HK-2 (cell line): Measurements from ENCODE around the gene ESPNL.

Experiments
- DNase-seq: peaks from one replicate; pipeline ENCODE4 v3.0.0-alpha.2; 2018; ENCODE audit not compliant: unreplicated experiment

ESPNL gene

DNA sequence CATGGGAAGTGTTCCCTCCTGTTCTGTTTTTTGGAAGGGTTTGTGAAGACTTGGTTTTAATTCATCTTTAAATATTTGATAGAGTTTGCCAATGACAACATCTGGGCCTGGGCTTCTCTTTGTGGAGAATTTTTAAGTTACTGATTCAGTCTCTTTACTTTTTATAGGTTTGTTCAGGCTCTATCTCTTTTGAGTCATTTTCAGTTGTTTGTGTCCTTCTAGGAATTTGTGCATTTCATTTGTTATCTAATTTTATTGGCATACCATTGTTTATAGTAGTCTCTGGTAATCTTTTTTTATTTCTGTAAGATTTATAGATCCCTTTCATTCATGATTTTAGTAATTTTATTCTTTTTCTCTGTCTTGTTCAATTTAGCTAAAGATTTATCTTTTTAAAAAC, 24.7 kb upstream of the ESPNL start:
- no peak for DNase-seq

DNA sequence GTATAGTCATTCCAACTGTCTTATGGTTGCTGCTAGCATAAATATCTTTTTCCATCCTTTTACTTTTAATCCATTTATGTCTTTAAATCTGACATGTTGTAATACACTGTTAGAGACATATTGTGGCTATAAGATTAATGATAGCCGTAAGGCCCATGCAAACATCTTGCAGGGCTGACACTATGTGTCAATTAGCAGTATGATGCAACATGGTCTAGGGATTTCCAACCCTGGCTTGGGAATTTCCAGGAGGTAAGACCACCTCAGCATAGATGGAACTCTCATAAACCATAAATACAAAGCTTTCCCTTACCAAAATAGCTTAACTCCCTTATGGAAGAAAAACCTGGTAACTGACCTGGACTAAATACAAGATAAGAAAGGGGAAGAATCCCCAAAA, 22.8 kb upstream of the ESPNL start:
- no peak for DNase-seq

DNA sequence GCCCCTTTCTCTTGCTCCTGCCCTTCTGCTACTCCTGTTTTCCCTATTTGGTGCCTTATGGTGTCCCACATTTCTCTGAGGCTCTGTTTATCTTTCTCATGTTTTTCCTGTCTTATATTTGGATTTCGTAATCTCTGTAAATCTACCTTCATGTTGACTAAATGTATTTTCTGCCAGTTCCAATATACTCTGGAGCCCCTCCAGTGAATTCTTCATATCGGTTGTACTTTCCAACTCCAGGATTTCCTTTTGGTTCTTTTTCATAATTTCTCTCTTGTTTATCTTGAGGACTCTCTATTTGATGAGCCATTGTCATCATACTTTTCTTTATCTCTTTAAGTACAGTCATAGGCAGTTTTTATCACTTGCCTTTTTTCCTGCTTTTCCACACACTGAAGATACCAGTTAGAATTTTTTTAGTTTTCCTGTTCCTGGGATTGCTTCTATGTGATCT, 20.2 kb upstream of the ESPNL start:
- no peak for DNase-seq

DNA sequence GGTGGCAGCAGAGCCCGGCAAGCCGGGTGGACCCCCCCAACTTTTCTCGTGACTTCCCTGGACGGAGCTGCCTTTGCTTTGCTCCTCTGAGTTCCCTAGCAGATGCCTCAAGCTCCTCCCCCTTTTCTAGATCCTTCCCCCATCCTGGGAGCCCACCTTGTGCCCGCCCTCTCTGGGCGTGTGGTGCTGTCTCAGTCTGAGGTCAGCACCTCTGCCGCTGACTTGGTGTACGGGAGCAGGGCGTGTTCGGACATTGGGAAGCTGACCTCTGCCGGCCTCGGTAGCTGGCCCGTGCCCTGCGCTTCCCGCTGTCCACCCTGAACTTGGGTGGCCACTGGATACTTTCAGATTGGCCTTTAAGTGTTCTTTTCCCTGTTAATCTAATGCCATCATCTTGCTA, 19.6 kb upstream of the ESPNL start:
- no peak for DNase-seq

DNA sequence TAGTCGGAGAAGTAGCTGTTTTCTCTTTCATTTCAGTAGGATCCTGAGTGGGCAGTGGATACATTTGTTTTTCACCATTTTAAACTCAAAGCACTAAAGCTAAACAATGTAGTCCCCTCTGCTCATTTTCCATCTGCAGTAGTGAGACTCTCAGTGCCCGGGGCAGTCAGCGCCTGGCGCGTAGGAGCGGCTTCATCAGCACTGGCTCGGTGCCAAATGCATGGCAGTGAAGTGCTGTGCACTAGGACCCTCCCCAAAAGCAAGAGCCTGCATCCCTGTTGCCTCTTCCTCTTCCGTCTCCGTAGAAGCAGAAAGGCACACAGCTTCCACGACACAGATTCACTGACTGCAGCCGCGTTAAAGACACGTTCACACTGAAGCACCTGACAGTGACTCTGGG, 19.0 kb upstream of the ESPNL start:
- DNase-seq, result no peak

DNA sequence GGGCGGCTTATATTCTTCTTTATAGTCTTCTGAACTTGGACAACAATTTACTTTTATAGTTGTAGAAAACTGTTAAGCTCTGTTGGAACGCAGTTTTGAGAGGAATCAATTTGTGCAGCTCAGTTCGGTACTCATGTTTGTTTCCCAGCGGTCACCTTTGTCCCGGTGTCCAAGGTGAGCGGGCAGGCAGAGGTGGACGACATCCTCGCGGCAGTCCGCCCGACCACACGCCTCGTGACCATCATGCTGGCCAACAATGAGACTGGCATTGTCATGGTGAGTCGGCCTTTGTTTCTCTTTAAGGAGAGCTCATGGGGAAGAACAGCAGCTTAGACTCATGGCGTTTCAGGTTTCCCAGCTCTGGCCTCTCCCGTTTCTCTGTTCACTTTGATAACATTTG, 18.6 kb upstream of the ESPNL start:
- DNase-seq, result no peak

DNA sequence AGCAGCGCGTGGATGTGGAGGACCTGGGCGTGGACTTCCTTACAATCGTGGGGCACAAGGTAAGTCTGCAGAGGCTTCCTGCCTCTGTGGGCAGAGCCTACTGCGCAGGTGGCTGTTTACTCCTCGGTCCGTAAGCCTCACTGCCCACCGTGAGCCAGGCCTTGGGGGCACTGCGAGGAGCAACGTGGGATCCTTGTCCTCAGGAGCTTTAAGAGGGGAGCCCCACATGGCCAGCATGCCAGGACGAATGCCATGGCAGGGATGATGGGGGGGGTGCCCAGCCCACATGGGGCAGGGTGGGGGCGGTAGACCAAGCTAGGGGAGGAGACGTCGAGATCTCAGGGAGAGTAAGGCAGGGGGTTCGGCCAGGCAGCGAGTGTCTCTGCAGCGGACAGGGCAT, 18.0 kb upstream of the ESPNL start:
- DNase-seq, result no peak

DNA sequence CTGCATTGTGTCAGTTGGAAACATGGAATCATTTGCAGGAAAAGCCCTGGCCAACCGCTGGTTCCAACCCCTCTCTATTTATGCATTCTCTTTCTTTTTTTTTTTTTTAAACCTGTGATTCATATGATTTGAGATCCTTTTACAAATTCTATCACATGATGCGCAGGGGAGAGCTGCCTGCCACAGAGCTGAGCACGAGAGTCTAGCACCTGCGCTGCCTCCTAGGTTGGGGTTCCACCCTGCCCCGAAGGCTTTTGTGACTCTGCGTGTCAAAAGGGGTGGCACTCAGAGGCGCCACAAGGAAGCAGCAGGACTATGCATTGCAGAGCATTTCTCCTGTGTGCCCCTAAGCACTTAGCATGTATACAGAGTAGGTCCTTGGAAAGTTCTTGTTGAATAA, 17.3 kb upstream of the ESPNL start:
- DNase-seq, result no peak

DNA sequence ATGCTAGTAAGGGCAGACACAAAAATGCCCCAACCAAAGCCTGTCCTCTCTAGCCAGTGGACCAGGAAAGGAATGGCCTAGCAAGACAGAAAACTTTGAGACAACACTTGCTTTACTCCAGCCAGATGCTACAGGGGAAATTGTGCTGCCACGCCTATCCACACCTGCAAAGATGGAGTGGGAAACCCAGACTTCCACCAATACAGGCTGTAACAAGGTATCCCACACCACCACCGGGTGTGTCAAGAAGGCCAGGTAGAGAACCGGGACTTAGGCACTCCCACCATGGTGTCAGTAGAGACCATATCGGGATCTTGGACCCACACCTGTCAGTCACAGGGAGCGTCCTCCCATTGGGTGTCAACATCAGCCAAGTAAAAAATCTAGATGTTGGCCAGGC, 16.2 kb upstream of the ESPNL start:
- DNase-seq, result no peak

DNA sequence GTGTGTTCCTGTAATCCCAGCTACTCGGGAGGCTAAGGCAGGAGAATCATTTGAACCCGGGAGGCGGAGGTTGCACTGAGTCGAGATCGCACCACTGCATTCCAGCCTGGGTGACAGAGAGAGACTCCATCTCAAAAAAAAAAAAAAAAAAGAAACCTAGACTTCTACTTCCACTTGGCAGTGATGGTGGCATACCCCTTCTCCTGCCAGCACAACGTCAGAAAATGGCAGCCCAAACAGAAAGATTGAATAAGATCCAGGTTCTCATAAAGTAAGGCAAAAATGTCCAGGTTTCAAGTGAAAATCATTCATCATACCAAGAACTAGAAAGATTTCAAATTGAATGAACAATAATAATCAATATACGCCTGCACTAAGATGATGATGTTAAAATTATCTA, 15.4 kb upstream of the ESPNL start:
- no peak for DNase-seq

DNA sequence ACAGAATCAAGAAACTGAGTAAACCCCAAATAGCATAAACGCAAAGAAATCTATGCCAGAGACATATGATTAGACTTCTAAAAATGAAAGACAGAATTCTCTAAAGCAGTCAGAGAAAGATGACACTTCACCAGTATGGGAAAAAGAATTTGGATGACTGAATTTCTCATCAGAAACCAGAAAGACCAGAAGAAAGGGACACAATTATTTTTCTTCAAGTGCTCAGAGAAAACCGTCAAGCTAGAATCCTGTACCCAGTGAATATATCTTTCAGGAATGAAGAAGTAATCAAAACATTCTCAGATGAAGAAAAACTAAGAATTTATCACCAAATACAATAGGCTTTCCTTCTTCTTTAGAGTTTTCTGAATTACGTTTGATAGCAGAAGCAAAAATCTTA, 14.2 kb upstream of the ESPNL start:
- no peak for DNase-seq

DNA sequence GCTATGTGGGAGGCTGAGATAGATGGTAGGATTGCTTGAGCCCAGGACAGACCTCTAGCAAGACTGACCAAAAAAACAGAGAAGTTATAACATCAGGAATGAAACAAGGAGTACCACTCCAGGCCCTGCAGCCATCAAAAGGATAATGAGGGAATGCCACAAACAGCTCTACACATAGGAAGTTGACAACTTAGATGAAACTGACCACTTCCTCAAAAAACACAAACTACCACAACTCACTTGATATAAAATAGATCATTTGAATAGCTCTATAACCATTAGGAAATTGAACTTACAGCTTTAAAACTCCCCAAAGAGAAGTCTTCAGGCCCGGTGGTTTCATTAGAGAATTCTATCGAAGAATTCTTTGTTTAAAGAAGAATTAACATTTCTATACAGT, 12.9 kb upstream of the ESPNL start:
- DNase-seq, result no peak

DNA sequence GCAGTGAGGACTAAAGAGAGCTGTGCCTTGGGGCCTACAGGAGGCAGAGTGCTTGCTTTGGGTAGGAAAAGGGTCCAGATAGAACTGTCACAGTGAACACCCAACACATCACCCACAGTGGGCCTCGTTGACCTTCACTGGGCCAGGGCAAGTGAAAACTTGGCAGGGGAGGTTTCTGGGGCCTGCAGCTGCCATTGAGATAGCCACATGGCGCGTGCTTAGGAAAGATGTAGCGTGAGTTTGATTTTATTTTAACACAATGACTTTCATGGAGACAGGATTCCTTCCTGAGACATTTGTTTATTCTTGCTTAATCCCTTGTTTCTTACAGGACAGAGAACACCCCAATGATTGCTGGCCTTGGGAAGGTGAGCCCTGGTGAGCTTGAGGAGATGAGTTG, 9.3 kb upstream of the ESPNL start:
- DNase-seq, result no peak

DNA sequence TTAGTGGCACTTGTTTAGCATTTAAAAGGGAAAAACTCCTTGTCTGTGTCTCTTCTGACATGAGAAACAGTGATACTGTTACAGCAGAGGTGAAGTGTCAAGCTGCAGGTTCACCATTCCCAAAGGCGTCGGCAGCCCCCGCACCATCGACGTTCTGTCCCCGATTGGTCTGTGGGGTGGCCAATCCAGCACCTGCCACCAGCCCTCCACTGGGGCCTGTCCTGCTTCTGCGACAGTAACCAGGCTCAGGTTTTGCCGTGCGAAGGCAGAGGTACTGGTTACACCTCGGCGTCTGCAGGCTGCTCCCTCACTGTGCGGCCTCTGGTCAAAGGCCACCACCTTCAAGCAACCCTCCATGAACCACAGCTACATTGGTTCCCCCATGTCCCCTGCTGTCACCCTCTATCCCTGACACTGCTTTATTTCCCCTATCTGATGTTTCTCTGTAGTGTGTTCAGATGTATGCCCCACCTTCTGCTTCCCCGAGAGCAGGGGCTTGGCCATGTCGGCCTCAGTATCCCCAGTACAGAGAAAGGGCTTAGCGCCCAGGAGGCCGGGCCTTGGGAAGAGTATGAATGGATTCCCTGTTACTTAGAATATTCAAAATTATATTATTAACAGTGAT, 8.6 kb upstream of the ESPNL start:
- no peak for DNase-seq

DNA sequence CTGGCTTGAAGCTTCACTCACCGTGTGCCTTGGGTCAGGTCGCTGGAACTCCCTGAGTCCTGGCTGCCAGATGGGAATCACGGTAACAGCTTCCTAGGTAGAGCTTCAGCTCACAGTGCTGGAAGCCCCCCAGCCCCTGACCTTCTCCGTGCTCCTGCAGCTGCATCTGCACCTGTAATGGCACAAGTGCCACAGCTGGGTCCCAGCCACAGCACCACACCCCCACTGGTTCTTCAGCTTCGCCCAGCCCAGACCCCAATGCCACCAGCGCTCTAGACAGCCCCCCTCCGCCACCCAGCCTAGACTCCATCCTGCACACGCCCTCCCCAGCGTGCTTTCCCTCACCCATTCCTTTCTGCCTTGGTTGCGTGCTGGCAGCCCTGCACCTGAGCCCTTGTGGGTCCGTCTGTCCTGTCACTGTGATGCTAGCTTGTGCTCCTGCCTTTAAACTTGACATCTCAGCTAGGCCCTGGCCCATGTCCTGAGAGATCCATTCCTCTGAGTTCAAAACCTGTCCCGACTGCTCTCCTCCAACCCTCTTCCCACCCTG, 7.6 kb upstream of the ESPNL start:
- DNase-seq, result no peak

DNA sequence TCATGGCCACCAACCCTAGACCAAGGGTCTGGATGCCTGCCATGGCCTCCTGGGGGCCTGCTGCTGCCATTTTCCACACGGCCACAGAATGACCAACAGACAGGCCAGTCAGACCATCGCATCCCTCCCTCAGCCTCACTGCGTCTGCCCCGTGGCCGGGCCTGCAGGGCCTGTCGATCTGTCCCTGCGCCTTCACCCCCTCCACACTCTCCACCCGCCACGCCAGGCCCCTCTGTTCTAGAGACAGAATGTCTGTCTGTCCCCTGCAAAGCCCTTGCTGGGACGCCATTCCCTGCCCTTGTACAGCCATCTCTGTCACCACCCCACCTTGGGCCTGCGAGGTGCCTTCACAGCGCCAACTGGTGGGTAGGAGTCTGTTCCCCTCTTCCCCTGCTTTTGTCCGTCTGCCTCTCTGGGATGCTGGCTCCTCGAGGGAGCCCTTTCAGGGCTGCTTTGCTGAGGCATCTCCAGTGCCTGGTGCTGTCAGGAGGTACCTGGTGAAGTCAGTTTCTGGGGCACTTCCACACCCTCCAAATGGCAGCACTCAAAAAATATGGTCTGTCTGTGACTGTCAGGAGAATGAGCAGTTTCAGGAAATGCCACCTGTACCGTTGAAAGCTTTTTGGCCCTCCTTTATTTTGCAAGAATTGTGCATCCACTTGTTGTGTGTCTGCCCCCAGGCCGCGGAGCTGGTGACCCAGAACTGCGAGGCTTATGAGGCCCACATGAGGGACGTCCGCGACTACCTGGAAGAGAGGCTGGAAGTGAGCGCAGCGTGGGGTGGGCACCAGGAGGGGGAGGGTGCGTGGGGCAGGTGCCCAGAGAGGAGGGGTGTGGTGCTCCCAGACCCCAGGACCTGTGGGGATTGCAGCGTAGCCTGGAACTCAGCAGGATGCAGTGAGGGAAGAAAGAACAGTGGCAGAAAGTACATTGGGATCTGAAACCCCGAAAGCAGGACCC, 6.7 kb upstream of the ESPNL start:
- DNase-seq, result no peak

DNA sequence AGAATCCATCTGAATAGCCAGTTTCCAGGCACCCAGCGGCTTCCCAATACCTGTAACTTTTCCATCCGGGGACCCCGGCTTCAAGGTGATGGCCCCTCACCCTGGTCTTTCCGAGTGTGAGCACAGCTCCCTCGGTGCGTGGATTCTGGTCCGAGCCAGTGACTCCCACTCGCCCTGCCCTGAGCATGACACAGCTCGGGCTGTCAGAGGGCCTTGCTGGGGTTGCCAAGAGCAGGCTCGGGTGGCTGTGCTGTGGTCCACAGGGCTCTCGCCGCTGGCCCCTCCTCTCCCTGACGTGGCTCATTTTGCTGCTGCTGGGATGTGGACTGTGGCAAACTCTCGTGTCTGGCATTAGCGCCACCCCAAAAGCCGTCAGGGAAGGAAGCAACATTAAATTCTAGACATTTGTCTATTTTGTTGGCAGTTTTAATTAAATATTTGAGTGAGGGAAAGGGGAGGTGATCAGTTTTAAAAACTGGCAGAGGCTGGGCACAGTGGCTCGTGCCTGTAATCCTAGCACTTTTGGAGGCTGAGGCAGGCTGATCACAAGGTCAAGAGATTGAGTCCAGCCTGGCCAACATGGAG, 5.6 kb upstream of the ESPNL start:
- DNase-seq, result no peak

DNA sequence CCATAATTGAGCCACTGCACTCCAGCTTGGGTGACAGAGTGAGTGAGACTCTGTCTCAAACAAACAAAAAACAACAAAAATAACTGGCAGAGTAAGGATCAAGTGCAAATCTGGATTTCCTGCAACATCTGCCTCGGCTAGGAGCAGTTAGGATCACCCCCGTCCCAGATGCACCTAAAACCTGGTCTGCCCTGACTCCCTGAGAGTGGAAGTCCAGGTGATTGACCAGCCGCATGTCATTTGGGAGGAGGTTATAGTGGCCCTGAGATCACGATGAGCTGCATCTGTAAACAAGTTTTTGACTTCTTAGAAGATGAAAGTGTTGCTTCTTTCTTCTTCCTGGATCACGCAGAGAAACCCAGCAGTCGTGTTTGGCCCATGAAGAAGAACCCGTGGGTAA, 5.0 kb upstream of the ESPNL start:
- DNase-seq, result no peak

DNA sequence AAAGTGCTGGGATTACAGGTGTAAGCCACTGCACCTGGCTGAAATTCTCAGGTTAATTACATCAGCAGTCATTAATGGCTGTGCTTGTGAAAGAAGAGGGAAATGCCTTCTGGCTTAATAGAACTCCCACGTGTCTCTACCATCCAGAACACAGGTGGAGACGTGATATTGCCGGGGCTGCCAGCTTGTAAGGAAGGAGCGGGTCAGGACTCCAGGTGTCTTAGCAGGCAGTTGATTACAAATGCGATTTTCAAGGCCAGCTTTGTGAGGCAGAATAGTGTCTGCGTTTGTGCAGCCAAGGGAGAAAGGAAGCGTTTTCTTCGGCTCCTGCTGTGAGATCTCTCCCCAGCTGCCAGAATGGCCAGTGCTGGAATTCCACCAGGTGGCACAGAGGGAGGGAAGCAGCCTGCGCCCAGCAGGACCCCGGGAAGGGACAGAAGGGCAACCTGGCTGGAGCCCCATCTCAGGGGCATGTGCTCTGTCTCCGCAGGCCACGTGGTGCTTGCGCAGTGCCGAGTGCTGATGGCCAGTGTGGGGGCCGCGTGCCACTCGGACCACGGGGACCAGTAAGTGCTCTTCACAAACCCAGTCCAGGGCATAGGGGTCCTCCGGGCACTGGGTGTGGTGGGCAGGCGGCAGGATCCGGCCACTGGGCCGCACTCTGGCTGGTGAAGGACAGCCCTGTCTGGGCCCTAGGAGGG, 3.7 kb upstream of the ESPNL start:
- DNase-seq, result no peak

DNA sequence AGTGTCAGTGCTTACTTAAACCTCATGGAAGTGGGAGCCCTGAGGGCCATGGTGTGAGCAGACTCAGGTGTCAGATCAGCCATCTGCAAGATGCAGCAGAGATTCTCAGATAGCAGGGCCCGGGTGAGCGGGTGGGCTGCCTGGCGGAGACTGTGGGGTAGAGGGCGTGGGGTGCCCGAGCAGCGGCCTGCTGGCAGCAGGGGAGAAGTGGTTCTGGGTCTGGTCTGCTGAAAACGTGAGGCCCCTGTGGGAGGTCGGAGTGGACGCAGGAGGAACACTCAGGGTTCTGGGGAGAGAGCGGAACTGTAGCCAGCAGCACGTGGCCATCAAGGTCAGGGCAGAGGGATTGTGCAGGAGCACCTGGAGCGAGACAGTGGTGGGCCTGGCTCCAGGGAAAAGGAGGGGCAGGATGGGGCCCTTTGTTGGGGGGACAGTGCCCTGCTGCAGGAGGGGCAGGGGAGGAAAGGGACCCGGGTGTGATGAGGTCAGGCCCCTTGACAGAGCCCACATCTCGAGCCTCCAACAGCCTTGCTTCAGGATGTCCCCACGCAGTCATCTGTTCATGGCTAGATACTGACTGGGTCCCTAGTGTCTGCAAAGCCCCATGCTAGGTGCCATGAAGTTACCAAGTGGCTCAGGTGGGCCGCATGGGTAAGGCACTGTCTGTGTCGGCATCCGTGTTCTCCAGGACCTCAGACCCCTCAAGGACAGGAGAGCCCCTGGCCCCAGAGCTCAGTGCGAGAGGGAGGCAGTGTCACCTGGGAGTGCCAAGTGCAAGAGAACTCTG, 2.7 kb upstream of the ESPNL start:
- no peak for DNase-seq
